GM12875 (cell line): Measurements from ENCODE around the gene SMTNL2.

Experiments used
- H3K4me3 ChIP-seq: one replicate; pipeline ENCODE4 v1.5.1; 2011; ENCODE audit warnings: low read depth, low read length, control low read depth
- CTCF ChIP-seq: IDR thresholded peaks from 2 replicates; pipeline ENCODE4 v1.5.1; 2011; ENCODE audit warnings: low read depth, mild to moderate bottlenecking, control low read depth, inconsistent platforms, low read length, moderate library complexity, borderline replicate concordance; ENCODE audit not compliant: insufficient read depth

SMTNL2 gene

GRCh38 chr17:4582101-4582501 is 2.2 kb upstream of the SMTNL2 start:
- TF ChIP-seq CTCF: no peak
- H3K4me3 ChIP-seq: no peak overlapping the region

DNA sequence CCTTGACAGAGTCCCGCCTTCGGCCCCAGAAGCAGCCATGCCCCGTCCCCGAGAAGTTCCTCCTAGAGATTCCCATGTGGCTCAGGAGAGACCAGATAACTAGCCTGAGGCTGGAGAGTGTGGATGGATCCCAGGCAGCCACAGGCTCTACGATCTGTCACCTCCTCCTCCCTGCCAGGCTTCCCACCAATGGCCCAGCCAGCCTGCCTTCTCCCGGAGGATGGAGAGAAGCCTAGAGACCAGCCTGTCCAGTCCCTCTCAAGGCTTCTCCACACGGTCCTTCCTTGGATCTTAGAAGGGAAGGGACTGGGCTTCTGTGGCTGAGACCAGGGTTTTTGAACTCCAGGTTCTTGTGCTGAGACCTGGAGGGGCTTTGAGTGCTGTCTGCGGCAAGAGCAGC is 1.6 kb upstream of the SMTNL2 start:
- no peak for TF ChIP-seq CTCF
- no peak overlapping the region for H3K4me3 ChIP-seq

DNA sequence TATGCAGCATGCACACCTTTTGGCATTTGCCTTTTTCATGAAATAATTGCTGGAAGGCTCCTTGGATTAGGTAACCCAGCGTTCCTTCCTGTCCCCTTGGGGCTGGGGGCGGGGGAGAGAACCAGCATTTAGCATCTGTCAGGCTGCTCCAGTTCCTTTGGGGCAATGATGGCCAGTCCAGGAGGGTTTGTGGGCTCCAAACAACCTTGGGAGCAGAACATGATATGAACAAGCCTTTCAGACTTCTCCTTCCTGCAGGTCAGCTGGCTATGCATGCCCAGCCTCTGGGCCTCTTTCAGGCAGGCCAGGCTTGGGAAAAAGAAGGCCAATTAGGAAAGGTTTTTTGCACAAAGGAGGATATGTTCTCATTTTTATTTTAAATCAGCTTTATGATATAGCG is 1.1 kb upstream of the SMTNL2 start:
- TF ChIP-seq CTCF: no peak
- no peak overlapping the region for H3K4me3 ChIP-seq

DNA sequence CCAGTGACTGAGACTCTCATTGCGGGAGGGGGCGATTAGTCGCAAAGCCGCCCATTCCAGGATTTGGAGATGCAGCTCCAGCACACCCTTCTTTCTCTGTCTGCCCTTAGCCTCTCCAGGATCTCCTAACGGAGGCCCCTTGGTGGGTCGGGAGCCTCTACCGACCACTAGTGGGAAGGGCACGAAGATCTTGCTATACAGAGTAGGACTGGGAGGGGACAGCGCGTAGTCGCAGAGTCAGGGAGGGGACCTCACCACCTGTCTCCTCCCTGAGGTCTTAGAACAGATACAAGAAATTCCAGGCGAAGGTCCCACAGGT is 588 bp upstream of the SMTNL2 start:
- H3K4me3 ChIP-seq: no peak overlapping the region
- TF ChIP-seq CTCF: no peak

GRCh38 chr17:4584917-4585637 is 748 bp downstream of the SMTNL2 start:
- no peak for TF ChIP-seq CTCF
- H3K4me3 ChIP-seq: no peak overlapping the region

DNA sequence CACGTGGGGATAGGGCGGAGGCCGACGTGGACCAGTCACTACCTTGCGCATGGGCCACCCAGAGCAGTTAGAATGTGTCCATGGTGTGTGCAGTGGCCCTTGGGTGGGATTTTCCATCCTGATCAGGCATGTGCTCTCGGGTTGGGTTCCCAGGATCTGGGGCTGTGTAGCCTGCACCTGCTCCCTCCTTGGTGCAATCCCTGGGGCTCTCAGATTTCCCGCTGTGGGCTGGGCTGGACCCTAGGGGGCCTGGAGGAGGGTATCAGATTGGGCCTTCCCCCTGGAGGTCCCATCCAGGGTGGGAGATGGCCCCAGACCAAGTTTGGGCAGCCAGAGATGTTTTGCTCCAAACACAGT is 1.3 kb downstream of the SMTNL2 start:
- no peak overlapping the region for H3K4me3 ChIP-seq
- no peak for TF ChIP-seq CTCF

DNA sequence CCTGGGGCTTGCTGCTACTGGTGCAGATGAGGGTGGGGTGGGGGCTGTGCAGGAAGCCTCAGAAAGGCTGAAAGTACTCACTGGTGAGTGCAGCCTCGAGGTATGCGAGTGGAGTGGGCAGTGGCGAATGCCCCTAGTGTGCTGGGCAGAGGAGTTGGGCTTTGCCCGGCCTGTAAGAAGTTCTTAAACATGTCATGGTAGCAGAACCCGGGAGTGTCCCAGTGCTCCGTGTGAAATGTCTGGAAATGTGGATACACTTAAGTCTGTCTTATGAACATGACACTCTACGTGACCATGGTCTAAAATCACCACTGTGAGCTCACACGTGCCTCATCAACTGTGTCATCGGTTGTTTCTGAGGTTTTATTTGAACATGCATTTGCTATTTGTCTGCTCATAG is 1.7 kb downstream of the SMTNL2 start:
- TF ChIP-seq CTCF: no peak
- H3K4me3 ChIP-seq: no peak overlapping the region
